Neural cell (in vitro differentiated cells): Measurements from ENCODE around the gene SNX10.

ENCODE experiments used
- CTCF ChIP-seq: fragments of 450-650 bp; IDR thresholded peaks from 2 replicates; pipeline ENCODE4 v1.5.1; 2014; ENCODE audit warnings: antibody characterized with exemption, mild to moderate bottlenecking, moderate library complexity; ENCODE audit not compliant: poor library complexity, severe bottlenecking
- EZH2 ChIP-seq: fragments of 200-600, 300-800 bp; shearing (Covaris generic), sonication (generic); IDR thresholded peaks from 2 replicates; pipeline ENCODE4 v1.6.1; 2014; ENCODE audit warnings: antibody characterized with exemption, low read length, borderline replicate concordance, mild to moderate bottlenecking; ENCODE audit not compliant: insufficient read depth, poor library complexity, severe bottlenecking
- MXI1 ChIP-seq: fragments of 450-650 bp; conservative IDR thresholded peaks from 2 replicates; pipeline ENCODE4 v1.6.1; 2014; ENCODE audit warnings: antibody characterized with exemption, mild to moderate bottlenecking; ENCODE audit not compliant: poor library complexity, severe bottlenecking
- POLR2AphosphoS5 ChIP-seq: IDR thresholded peaks from 2 replicates; pipeline ENCODE4 v1.6.1; 2012
- TAF1 ChIP-seq: IDR thresholded peaks from 2 replicates; pipeline ENCODE4 v1.6.1; 2012; ENCODE audit warnings: low read depth

GRCh38 chr7:26351171-26351570 lies 59.5 kb downstream of the SNX10 start:
- no peak for TF ChIP-seq EZH2
- no peak for TF ChIP-seq POLR2AphosphoS5
- no peak for TF ChIP-seq CTCF
- no peak for TF ChIP-seq TAF1
- no peak for TF ChIP-seq MXI1
